Measurements from ENCODE around the gene SMPD4.
"Not testable (repeated sequence)": the region's sequence is repeated elsewhere in the genome, so short reads cannot be mapped to it uniquely, and the experiment has no call there.

SMPD4 gene
- total RNA-seq: 73.8 to 112 (median 93.1) reads per million in 9 experiments

- Mint-ChIP-seq H3K27me3 (no peaks in the 10 kb centered on the region), H3K9me3 (no peaks in the 10 kb centered on the region), H3K27ac (peak within 1 kb of the TSS; percentile 95 to 98), H3K36me3 (ENCODE audit: insufficient read depth) (peaks cover 22% of the 10 kb centered on the region), H3K4me3 (peak within 1 kb of the TSS; percentile 88 to 90), H3K4me1 (ENCODE audit: low read depth in 2 of 2) (peaks cover 14 to 18% of the 10 kb centered on the region in 2 donors)
- DNase-seq: peak; percentile 98 to 99 (median 98)
- ATAC-seq (replicated peaks): peak; percentile 70
Measured at GRCh38 chr2:130181325-130181879, at the start of gene SMPD4. Gene SMPD4 (minus strand): TSS chr2:130181602. CDS start chr2:130176592, 5,010 bp downstream.

GRCh38 chr2:130230907-130231306, 49.5 kb upstream of the SMPD4 start:
- not testable (repeated sequence) for H3K27ac Mint-ChIP-seq; H3K9me3 Mint-ChIP-seq; H3K4me3 Mint-ChIP-seq; DNase-seq; ATAC-seq (replicated peaks); H3K36me3 Mint-ChIP-seq (ENCODE audit: insufficient read depth); H3K4me1 Mint-ChIP-seq (ENCODE audit: low read depth in 2 of 2)
- H3K27me3 Mint-ChIP-seq: peaks cover 19 to 36% of the 10 kb centered on the region in 2 donors

GRCh38 chr2:130230376-130230775, 49.0 kb upstream of the SMPD4 start:
- not testable (repeated sequence) for H3K27ac Mint-ChIP-seq; DNase-seq; H3K9me3 Mint-ChIP-seq; ATAC-seq (replicated peaks); H3K4me1 Mint-ChIP-seq (ENCODE audit: low read depth in 2 of 2); H3K36me3 Mint-ChIP-seq (ENCODE audit: insufficient read depth); H3K4me3 Mint-ChIP-seq
- peaks cover 19 to 36% of the 10 kb centered on the region in 2 donors for H3K27me3 Mint-ChIP-seq

GRCh38 chr2:130229161-130229510, 47.7 kb upstream of the SMPD4 start:
- DNase-seq; H3K4me1 Mint-ChIP-seq (ENCODE audit: low read depth in 2 of 2); H3K9me3 Mint-ChIP-seq; H3K27ac Mint-ChIP-seq; H3K36me3 Mint-ChIP-seq (ENCODE audit: insufficient read depth); H3K4me3 Mint-ChIP-seq: not testable (repeated sequence)
- peaks cover 16 to 32% of the 10 kb centered on the region in 2 donors for H3K27me3 Mint-ChIP-seq
- ATAC-seq (replicated peaks): peak; percentile 52

DNA sequence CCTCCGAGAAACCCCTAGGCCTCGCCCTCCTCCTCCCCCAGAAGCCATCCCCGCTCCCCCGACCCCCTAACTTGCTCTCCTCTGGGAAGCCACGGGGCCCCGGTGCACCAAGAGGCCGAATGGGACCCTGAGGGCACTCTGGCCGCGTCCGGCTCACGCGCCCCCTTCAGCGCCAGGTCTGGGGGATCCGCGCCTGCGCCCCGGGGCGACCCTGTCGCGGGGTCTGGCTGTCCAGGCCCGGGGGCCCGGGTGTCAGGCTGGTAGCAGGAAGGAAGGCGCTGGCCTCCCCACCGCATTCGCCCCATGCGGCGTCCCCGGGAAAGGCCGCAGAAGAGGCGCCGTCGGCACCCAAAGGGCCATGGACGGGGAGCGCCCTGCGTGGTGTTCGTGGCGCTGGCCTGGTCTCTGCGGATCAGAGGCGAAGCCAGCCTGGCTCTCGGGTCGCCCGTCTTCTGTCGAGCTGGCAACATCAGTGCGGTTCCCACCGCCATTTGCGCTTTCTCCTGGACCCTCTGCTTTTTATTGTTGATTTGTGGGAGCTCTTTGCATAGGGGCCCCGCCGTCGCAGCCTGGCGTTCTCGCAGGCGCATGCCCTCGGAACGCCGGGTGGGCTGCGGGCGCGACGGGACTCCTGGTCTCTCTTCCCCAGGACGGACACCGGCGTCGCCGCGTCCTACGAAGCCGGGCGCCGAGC, 47.2 kb upstream of the SMPD4 start:
- peaks cover 14 to 27% of the 10 kb centered on the region in 2 donors for H3K27me3 Mint-ChIP-seq
- not testable (repeated sequence) for H3K9me3 Mint-ChIP-seq; H3K36me3 Mint-ChIP-seq (ENCODE audit: insufficient read depth); H3K27ac Mint-ChIP-seq; DNase-seq; H3K4me1 Mint-ChIP-seq (ENCODE audit: low read depth in 2 of 2); H3K4me3 Mint-ChIP-seq; ATAC-seq (replicated peaks)

- not testable (repeated sequence) for H3K9me3 Mint-ChIP-seq; H3K4me3 Mint-ChIP-seq; H3K27ac Mint-ChIP-seq; DNase-seq; ATAC-seq (replicated peaks); H3K4me1 Mint-ChIP-seq (ENCODE audit: low read depth in 2 of 2); H3K36me3 Mint-ChIP-seq (ENCODE audit: insufficient read depth)
- H3K27me3 Mint-ChIP-seq: peaks cover 14 to 27% of the 10 kb centered on the region in 2 donors
Measured at GRCh38 chr2:130228005-130228404, 46.6 kb upstream of the SMPD4 start.

DNA sequence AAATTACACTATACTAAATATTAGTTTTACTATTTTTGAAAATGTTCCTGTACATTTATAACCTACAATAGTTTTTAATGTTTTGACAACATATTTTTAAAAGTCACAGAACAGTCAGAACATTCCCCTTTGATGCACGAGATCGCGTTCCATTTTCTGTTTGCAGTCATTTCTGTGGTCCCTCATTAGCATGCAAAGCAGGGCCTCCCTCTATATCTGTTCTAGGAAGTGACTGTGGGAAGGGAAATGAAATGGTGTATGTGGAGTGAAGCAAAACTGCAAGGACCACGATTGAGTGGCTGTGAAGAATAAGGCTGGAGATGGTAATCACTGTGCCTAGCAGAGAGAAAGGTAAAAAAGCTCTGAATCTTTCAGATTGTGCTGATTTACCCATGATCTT, 41.1 kb upstream of the SMPD4 start:
- H3K27ac Mint-ChIP-seq; ATAC-seq (replicated peaks); H3K9me3 Mint-ChIP-seq; H3K4me1 Mint-ChIP-seq (ENCODE audit: low read depth in 2 of 2); DNase-seq; H3K36me3 Mint-ChIP-seq (ENCODE audit: insufficient read depth); H3K4me3 Mint-ChIP-seq: not testable (repeated sequence)
- H3K27me3 Mint-ChIP-seq: peaks cover 15% of the 10 kb centered on the region in 2 donors

- not testable (repeated sequence) for H3K4me3 Mint-ChIP-seq; H3K27ac Mint-ChIP-seq; H3K9me3 Mint-ChIP-seq; DNase-seq; H3K36me3 Mint-ChIP-seq (ENCODE audit: insufficient read depth); H3K4me1 Mint-ChIP-seq (ENCODE audit: low read depth in 2 of 2); ATAC-seq (replicated peaks)
- H3K27me3 Mint-ChIP-seq: peaks cover 10 to 19% of the 10 kb centered on the region in 2 donors
Measured at GRCh38 chr2:130220505-130220904, 39.1 kb upstream of the SMPD4 start.

- not testable (repeated sequence) for H3K4me3 Mint-ChIP-seq; H3K27ac Mint-ChIP-seq; DNase-seq; H3K4me1 Mint-ChIP-seq (ENCODE audit: low read depth in 2 of 2); H3K36me3 Mint-ChIP-seq (ENCODE audit: insufficient read depth); H3K9me3 Mint-ChIP-seq; ATAC-seq (replicated peaks)
- H3K27me3 Mint-ChIP-seq: peaks cover 10 to 19% of the 10 kb centered on the region in 2 donors
Measured at GRCh38 chr2:130219147-130219546, 37.7 kb upstream of the SMPD4 start.

DNA sequence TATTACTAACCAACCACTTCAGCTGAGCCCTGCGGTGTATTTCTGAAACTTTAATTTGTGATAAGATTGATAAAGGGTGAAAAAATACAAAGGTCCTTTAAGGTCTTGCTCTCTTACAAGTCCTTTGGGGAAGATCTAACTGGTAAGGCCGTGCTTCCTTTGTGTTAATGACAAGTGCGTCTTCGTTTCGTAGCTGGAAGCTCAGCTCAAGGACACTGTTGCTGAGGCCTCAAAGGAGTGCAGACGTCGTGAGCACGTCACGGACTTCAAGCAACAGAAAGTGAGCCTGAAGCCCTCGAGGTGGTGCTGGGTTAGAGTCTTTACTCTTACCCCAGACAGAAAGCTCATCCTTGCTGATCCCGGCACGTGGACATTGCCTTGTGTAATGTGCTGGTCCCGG, 25.6 kb upstream of the SMPD4 start:
- H3K27me3 Mint-ChIP-seq; H3K36me3 Mint-ChIP-seq (ENCODE audit: insufficient read depth); H3K4me1 Mint-ChIP-seq (ENCODE audit: low read depth in 2 of 2); DNase-seq; ATAC-seq (replicated peaks); H3K4me3 Mint-ChIP-seq; H3K9me3 Mint-ChIP-seq: not testable (repeated sequence)
- H3K27ac Mint-ChIP-seq: peak overlapping the region in 1 of 2 donors; percentile 15

GRCh38 chr2:130203150-130203549, 21.7 kb upstream of the SMPD4 start:
- not testable (repeated sequence) for DNase-seq; H3K4me3 Mint-ChIP-seq; H3K4me1 Mint-ChIP-seq (ENCODE audit: low read depth in 2 of 2); H3K36me3 Mint-ChIP-seq (ENCODE audit: insufficient read depth); H3K9me3 Mint-ChIP-seq; H3K27ac Mint-ChIP-seq; ATAC-seq (replicated peaks)
- H3K27me3 Mint-ChIP-seq: peaks cover 0 to 11% of the 10 kb centered on the region in 2 donors

DNA sequence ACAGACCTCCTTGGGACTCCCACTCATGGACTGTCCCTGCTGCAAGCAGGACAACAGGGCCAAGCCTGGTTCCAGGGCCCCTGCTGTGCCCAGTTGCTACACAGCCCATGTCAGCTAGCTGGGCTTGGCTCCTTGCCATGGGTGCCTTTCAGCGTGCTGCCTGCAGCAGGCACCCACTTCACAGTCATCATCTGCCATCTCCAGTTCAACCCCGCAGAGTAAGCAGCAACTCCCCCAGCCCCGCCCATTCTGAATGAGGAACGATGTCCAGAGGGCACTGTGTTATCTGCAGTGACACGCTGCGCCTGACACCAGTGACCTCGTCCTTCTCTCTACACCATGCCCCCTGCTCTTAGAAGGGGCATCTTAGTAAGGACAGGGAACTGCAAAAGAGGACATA, 21.1 kb upstream of the SMPD4 start:
- H3K4me1 Mint-ChIP-seq (ENCODE audit: low read depth in 2 of 2); H3K27ac Mint-ChIP-seq; H3K36me3 Mint-ChIP-seq (ENCODE audit: insufficient read depth); H3K4me3 Mint-ChIP-seq; H3K9me3 Mint-ChIP-seq; ATAC-seq (replicated peaks); DNase-seq: not testable (repeated sequence)
- H3K27me3 Mint-ChIP-seq: peaks cover 0 to 11% of the 10 kb centered on the region in 2 donors

- DNase-seq: no peak
- Mint-ChIP-seq H3K36me3 (ENCODE audit: insufficient read depth) (no peaks in the 10 kb centered on the region), H3K4me3 (no peak within 1 kb of the TSS), H3K27ac (no peak within 1 kb of the TSS), H3K9me3 (no peaks in the 10 kb centered on the region), H3K4me1 (ENCODE audit: low read depth in 2 of 2) (no peaks in the 10 kb centered on the region), H3K27me3 (peaks cover 0 to 11% of the 10 kb centered on the region in 2 donors)
- ATAC-seq (replicated peaks): no peak
Measured at GRCh38 chr2:130198343-130198742, 16.9 kb upstream of the SMPD4 start, which contains the start of gene TUBA3E. Gene TUBA3E (minus strand): TSS chr2:130198439. CDS start chr2:130198360, 79 bp downstream.

DNA sequence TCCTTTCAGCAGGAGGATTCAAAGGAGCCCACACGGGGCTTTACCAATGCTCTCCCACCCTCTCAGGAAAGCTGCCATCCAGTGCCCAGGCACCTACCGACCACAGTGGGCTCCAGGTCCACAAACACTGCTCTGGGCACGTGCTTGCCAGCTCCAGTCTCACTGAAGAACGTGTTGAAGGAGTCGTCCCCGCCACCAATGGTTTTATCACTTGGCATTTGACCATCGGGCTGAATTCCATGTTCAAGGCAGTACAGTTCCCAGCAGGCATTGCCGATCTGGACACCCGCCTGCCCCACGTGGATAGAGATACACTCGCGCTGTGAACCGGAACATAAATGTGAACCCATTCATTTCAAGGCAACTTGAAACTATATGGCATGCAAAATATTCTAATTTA, 14.7 kb upstream of the SMPD4 start:
- not testable (repeated sequence) for DNase-seq; H3K4me3 Mint-ChIP-seq; H3K9me3 Mint-ChIP-seq; H3K27ac Mint-ChIP-seq; H3K27me3 Mint-ChIP-seq; H3K4me1 Mint-ChIP-seq (ENCODE audit: low read depth in 2 of 2); ATAC-seq (replicated peaks); H3K36me3 Mint-ChIP-seq (ENCODE audit: insufficient read depth)
